Activated T-cell treated with anti-CD3 and anti-CD28 coated beads for 4 hours (primary cell): ENCODE results near the gene SETBP1.

ENCODE experiments used
- DNase-seq: peaks from one replicate; pipeline ENCODE4 v3.0.0-alpha.2; 2020

Gene SETBP1

DNA sequence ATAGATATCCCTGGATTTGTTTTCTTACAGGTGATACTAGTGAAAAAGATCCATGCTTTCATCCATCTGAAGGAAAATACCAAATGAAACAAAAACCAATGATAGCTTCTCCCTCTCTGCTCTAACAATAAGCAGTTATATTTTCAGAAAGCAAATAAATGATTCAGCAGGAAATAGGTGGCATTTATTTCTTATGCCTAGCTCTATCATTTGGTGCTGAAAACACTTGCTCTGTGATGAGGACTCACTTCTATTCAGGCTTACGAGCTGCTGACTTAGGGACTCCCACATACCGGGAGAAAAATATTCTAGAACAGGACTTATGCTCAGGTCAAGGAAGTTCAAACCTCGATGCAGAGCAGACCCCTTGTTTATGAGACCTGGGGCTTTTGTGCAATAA lies 142.6 kb downstream of the SETBP1 start:
- DNase-seq: no peak

DNA sequence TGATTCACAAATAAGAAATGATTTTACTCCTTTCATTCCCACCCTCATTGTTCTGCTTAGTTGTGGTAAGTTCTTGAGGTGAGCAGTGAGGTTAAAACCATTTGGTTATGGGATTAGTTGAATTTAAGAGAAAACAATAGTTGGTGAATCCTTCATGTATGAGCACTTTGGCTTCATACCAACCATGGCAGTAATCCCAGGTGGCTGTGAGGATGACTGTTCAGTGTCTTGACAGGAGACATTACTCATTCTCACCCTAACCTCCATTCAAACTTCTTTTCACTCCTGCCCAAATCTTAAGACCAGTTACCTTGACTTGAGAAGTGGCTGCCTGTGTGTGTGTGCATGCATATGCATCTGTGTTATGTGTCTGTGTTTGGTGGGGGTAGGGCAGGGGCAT lies 143.1 kb downstream of the SETBP1 start:
- DNase-seq: no peak

DNA sequence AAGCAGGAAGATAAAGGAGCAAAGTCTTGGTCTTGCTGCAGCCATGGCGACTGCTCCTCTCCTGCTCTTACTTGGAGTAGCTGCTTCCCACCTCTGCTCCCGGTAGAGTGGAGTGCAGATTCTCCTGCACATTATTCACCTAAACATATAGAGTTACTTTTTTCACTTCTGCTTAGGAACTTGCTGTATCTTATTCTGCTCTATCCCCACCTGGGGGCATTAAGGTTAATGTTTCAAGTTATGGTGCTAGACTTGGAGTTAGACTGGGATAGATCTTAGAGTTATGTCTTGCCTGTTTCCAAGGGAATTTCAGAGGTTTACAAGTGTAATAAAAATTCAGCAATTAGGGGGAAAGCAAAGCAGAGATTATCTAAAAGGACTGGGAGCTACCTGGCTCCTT lies 144.2 kb downstream of the SETBP1 start:
- DNase-seq: no peak

DNA sequence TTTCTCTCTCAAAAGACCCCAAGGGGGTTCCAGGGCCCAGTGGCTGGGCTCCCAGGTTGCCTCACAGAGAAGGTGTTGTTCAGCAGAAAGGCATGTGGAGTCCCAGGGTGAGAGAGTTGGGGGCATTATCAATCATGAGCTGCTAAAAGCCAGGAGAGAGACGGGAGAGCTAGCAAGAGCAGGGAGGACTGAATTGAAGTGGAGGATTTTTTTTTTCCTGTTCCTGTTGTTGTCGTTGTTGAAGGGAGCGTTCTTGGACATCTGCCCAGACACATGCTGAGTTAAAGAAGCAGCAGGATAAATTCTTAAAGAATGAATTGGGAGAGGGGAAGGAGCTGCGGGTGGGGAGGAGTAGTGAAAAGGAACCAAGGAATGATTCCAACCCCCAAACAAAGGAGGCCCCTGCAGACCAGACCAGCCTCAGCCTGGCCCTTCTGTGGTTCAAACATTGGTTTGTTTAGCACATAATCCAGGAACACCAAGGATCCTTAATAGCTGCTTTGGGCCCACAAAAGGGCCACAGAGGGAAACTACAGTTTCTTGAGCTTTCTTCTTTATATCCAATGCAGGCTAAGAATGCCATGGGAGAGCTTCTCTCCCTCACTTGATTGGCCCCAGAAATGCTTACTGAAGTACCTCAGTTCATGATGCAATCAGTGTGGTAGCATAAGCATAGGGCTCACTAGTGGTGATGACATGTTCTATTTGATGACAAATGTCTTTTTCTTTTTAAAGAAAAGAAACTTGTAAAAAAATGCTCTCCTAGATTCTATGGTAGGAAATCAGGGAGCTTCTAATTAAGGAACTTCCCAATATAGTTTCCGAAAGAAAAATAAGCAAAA lies 146.0 kb downstream of the SETBP1 start:
- DNase-seq: no peak

DNA sequence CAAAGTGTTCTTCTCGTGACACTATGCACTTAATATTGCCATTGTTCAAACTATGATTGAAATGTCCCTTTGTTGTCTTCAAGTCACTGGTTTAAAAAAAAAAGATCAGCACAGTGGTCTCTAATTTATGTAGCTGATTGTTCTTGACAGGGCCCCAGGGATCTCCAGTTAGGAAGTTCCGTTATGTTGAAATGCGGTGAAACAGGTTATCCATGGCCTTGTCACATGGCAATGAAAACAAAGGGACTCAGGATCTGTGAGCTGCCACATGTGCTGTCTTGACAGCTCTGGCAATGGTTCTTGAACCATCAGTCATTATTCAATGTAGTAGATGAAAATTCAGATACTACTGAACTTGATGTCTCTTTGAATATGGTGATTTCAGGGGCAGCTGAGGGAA lies 147.4 kb downstream of the SETBP1 start:
- DNase-seq: no peak

DNA sequence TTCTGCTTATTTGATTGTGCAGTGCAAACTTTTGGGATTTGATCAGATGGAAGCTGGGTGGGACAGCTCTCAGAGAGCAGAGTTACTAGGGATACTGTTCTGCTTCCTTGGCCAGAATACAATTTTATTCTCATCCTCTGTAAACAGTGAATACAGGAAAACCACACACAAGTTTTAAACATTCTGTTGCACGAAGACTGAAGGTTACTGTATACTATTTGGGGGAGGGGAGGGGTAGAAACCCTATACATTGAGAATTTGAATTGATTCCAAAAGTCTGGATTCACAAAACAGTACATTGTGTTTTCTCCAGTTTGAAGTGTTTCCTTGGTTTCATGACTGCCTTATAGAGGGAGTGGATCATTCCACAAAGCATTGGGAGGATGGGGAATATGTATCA lies 149.9 kb downstream of the SETBP1 start:
- no peak for DNase-seq

DNA sequence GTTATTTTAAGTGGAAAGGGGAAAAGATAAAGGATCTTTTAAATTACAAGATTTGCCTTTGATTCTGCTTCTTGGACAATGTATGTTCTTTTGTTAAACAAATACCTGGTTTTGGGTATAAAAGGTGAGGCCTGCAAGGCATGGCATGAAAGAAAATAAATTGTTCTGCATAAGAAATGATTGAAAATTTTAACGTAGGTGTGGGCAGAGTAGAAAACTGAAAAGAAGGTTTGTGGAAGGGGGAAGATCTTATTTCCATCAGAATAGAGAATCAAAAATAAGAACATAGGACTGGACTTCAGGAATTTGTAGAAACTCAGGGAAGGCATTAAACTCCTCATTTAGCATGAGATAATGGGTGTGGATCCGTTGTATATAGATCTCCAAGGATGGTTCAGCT lies 153.1 kb downstream of the SETBP1 start:
- DNase-seq: no peak

DNA sequence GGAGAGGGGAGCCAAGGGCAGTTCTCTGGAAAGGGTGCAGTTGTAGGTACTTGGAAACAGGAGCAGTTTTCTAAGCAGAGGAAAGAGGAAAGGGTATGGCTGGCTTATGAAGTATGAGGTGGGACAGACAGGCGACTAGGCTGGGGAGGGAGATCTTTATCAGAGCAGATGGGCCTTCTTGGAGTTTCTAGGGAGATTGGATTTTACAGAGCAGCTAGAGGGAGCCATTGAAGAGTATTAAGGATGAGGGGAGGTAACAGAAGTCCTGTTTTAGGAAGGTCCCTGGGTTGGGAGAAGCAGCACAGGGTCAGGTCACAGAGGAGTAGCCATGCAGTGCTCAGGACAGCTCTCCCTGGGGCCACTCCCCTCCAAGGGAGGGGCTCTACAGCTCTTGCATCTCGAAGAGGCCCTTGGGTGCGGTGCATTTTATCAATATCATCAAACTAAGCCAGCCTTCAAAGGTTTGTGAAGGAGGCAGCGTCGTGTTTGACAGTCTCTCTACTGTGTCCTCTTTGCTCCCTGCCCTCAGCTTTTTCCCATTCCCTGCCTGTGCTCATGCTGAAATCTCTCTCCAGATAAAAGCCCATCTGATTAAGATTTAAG lies 154.3 kb downstream of the SETBP1 start:
- DNase-seq: no peak

DNA sequence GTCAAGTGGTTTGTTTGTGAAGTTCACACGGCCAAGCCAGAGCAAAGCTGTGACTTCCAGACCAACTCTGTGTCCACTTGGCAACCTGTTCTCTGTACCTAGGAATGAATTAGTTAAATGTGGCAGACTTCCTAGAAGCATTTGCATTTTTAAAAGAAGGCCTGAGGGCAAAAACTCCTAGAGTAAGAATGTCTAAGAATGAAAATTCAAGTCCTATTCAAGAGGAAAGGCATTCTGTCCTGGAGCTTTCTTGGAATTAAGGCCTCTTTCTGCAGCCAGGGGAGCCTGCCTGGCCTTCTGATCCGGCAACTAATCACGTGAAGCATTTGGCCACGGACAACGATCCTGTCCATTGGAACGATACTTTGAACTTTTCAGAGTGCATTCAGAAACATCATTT lies 155.0 kb downstream of the SETBP1 start:
- no peak for DNase-seq

DNA sequence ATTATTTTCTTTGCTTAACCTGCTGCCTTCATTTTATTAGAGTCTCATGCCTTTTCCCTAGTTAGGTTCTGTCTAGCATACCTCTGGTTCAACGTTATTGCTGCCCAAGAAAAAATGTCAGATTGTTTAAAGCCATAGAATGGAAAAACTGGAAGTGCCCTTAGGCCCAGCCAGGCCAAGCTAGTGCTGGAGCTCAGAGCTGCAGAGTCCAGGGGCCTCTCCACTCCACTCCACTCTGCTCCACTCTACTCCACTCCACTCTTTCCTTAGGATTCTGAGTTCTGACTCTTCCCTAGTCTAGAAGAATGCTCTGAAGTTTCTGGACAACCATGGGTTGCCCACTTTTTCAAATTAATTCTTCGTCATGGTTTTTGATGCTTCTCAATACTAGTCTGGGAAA lies 155.6 kb downstream of the SETBP1 start:
- no peak for DNase-seq

DNA sequence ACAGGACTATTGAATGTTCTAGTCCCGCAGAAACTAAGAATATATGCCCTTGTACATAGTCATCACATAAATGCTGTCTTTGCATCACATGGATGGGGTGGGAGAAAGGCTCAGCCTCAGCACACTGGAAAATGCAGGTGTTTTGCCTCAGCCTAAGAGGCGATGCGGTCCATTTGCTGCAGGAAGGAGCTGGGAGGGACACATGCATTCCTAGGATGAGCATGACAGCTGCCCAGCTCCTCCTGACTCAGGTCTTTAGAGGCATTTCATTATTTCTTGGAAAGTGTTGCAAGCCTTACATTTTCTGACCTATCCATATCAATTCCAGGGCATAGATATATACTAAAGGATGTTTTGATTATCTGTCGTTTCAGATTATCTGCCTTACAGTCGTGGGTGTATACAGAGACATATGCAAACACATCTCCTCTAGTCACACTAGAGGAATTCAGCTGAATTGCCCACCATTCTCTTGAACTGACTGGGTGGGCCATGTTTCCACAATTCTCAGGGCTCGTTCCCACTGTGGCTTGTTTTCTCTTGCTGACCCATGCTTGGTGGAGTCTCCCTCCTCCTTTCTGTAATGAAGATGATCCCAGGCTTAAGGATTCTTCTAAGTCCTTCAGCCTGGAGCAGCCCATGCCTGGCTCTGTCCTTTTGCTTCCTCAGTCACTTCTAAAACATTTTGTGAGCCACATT lies 156.9 kb downstream of the SETBP1 start:
- no peak for DNase-seq

DNA sequence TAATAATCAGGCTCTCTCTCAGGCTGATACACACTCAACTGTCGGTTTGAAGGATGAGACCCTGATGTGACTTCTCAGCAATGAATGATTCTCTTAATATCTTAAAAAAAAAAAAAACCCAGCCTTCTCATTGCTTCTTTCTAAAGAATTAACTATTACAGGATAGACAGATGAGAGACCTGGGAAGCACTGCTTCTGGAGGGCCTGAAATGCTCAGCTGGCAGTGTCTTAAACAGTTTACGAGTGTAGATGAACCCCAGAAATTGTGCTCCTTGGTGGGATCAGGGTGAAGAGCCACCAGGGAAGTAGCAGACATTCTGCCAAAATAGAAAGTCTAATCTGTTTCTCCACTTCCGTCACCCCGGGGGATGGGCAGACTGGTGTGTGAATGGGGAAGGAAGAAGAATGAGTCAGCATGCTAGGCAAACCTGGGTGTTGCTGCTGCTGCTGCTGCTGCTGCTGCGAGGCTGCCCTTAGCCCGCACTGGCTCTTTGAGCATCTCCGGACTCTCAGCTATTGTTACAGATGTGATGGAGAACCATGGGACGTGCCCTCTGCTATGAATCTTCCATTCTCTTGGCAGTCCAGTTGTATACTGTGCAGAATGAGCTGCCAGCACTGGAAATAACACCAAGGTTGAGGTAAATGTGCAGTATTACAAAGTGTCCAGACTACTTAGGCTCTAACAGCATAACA lies 158.4 kb downstream of the SETBP1 start:
- peak; percentile 56 for DNase-seq

DNA sequence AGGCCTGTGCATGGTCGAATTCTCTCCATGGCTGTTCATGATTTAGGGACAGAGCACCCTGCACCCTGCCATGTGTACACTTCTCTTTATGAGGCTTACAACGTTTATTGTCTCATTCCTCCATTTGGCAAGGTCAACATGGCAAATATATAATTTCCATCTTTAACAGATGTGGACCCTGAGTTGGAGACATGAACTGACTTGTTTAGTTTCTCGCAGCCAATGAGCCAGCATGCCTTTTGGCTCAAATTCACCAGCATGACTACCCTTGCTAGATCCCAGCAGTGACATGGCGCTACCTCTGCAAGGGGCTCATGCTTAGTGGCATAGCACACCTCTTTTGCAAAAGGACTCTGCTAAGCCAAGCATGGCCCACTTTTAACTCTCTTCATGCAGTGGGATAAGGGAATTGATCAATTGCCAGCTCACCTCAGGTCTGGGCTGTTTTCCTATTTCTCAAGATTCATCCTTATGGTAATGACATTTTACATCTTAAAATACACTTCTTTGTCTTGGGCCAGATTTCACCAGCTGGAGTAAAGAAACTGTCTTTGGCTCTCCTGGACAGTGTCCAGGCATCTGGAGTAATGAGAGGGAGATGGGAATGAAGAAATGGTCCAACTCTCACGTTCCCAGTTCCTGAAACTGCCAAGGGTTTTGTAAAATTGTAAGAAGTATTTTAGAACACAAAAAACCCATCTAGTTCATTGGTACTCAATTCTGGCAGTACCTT lies 159.5 kb downstream of the SETBP1 start:
- no peak for DNase-seq

DNA sequence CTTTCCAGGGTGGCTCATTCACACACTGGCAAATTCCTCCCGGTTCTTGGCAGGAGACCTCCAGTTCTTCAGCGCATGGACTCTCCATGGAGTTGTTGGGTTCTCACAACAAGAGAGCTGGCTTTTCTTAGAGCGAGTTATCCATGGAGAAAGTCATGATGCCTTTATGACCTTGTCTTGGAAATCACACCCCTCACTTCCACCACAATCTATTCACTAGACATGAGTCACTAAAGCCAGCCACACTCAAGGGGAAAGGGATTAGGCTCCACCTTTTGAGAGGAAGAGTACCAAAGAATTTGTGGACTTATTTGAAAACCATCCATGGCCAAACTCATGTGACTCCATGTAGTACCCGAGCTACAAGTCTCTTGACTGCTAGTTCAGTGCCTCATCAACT lies 160.5 kb downstream of the SETBP1 start:
- DNase-seq: no peak

DNA sequence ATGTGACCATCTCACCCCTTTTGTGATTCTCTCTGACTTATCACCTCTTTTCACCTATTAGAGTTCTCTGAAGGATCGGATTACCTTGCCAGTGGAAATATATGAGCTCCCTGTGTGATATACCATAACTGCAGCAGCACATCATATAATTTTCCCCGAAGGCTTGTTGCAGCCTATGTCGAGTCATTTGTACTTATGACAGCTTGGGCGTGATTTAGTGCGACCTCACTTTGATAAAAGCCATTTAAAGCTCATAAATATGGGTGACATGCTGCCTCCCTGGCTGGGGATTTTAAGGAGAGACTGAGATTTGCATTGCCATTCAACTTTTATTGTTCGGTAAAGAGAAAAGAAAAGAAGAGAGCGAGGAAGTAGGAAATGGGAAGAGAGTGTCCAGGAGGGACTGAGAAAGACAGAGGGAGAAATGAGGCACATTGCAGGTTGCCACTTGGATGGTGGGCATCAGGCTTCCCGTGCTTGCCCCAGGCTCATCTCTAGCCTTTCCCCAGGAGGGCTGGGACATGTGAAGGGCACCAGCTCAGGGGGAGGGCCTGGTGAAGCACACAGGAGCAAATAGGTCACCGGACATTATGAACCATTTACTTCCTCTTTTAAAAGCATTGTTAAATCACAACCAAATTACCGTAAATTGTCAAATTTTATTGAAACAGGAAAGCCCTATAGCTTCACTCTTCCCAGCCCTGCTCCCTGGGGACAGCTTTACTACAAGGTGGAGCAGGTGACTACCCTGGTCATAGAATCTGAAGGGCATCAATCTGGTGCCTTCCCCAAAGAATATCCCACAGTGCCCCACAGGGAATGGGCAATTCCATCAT lies 161.3 kb downstream of the SETBP1 start:
- DNase-seq: no peak

DNA sequence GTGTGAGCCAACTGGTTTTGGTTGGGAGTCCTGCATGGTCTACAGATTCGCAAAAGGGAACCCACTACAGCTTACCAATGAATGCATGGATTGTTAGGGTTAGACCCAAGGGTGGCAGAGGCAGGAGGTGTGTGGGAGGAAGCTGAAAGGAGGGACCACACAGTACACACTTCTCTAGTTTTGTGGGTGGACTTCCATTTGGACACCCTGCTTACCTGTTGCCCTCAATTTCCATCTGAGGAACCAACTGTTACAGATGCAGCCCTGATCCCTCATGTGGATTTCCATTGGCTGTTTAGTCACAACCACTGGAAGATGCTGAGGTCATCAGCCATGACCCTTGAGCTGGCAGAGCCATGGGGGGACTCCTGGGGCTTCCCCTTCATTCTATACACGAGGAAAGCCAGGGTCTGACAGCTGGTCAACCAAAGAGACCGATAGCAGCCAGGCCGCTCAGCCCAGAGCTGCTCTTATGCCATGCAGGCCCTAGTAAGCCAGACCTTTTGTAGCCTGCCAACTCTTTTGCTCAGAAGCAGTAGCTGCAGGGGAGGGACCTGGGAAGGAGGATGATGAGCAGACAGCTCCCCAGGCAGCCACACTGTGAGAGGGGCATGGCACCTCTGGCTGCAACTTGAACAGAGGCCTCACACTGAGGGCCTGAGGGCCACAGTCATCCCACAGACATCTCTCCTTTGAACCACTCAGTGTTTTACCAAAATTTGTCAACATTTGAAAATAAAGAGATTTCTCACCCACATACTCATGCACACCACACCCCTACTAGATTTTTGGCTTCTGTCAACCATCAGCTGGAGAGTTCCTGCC lies 162.1 kb downstream of the SETBP1 start:
- DNase-seq: no peak

DNA sequence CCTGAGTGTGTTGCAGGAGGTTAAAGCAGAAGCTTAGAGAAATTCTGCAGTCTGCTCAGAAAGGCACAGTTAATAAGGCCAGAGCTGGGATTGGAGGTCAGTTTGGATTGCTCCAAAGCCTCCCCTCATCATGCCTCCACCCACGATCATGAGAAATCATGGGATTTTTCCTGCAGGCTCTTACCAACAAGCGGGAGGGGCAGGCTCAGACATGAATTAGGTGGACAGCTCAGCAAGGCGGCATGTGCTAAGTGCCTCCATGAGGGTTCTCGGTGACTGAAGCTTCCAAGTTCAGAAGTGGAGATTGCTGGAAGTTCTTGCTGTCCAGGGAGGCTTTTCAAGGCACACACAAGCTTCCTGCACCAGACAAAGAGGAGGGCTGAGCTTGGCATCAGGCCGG lies 163.8 kb downstream of the SETBP1 start:
- no peak for DNase-seq

DNA sequence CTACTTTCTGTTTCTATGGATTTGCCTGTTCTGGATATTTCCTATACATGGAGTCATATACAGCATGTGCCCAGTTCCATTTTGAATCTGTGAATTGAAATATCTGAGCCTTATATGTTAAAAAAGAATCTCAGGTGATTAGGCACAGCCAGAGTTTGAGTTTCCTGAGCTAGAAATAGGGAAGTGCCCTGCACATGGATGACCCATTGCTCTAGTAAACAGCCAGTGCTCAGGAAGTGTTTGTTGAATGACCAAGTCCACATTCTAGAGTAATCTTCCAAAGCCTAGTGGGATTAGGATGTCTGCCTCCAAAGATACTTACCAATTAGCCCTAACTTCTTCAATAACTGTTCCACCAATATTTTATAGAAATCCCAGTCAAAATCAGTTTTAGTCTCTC lies 165.8 kb downstream of the SETBP1 start:
- no peak for DNase-seq

DNA sequence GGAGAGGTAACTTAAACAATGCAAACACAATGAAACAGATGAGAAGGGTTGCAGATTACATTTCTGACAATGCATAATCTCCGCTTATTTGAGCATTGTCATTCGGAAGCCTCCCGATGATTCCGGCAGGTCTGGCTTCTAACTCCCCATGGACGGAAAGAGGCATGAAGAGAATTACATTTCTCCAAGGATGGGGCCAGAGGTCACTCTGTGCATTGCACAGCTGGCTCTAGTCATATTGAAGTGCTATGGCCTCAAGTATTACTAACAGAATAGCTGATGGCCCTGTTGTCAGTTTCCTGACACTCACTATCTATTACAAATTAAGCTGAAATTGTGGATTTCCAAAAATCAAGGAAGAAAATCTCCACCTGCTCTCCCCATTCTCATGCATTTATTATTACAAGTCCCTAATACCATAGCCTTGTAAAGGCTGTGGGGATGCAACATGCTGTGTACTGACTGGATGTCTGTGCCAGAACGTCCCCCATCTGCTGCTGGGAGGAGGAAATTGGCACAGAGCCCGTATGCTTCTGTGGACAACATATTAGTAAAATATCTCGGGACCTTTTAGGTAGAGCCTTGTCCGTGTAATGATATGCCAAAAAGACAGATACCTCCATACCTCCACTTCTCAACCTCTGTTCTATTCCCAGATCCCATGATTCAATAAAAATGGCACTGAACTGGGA lies 168.1 kb downstream of the SETBP1 start:
- no peak for DNase-seq

DNA sequence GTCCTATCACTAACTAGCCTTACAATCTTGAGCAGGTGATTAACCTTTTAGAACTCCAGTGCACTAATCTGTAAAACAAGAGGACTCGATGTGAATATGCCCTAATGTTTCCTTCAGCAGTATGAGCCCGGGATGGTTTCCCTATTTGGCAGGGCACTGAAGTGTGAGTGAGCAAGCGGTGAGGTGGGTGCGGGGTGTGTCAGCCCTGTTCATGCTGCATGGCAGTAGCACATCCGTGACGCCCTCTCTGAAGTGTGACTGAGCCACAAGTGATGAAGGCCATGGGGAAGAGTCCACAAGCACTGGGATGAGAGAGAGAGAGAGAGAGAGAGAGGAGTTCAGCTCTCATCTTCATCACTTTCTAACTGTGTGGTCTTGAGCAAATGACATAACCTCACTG lies 168.7 kb downstream of the SETBP1 start:
- no peak for DNase-seq
